ENCODE measurements around the gene NAV2.

NAV2 gene

DNA sequence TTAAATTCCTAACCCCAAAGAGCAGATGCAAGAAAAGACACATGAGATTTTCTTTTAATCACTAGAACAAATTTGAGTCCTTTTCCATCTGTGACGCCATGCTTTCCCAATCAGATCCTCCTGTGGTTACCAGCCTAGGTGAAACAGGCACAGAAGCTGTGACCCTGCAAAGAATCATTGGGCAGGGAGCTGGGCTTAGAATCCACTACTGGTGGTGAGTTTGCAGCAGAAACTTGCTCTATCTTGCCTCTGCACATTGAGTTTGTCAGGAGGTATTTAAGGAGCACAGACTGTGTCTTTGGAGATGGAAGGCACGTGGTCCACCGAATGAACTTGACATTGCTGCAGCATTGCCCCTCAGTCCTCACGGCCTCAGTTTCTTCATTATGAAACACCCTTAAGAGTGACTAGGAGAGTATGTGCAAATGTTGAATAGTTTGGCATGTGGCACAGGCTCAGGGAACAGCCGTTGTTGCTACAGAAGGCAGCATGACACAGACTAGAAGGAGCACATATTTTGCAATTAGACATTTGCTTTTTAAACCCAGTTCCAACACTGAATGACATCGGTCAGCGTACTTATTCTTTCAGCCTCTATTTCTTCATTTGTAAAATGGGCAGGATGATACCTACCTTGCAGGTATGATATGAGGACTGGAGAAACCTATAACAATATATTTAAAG lies 320.1 kb downstream of the NAV2 start:
- DNase-seq: no peak

DNA sequence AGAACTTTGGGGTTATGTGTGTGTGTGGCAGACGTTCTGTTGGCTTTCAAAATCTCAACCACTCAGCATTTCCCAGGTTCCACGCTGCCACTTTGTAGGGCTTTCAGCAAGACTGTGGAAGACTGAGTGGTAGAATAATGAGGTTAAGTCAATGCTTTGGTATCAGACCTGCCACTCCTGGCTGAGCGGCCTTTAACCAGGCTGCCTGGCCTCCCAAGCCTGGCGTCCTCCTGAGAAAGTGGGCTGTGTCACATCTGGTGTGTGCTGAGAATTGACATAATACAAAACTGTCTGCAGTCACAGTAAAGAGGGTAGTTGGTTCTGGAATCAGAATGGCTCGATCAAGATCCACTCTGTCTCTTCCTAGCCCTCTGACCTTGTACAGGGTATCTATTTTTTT lies 321.2 kb downstream of the NAV2 start:
- DNase-seq: no peak

DNA sequence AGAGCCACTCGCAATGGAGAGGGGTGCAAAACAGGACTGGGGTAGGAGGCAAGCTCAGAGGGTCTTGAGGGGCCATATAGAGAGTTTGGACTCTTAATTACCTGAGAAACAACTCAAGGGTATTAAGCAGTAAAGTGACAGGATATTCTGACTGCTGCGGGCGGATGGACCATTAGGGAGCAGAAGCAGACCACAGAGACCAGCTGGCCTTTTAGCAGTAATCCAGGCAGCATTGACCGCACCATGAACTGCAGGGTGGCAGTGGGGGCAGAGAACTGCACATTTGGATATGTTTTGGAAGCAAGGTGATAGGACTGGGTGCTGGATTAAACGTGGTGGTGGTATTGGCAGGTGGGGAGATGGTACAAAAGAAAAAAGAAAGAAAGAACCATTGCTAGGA lies 322.3 kb downstream of the NAV2 start:
- no peak for DNase-seq

DNA sequence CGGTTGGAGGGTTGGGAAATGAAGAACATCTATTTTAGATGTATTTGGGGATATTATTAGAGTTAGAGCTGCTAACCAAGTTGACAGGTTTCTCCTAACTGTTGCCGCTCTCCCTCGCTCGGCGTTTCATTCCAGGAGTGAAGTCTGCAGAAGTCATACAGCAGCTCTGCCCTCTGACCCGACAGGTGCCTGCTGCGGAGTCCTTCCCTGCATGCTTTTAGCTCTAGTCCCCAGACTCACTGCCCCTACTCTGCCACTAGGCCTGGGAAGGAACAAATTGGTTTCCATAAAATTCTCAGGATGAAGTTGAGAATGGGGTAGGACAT lies 322.7 kb downstream of the NAV2 start:
- DNase-seq: no peak

DNA sequence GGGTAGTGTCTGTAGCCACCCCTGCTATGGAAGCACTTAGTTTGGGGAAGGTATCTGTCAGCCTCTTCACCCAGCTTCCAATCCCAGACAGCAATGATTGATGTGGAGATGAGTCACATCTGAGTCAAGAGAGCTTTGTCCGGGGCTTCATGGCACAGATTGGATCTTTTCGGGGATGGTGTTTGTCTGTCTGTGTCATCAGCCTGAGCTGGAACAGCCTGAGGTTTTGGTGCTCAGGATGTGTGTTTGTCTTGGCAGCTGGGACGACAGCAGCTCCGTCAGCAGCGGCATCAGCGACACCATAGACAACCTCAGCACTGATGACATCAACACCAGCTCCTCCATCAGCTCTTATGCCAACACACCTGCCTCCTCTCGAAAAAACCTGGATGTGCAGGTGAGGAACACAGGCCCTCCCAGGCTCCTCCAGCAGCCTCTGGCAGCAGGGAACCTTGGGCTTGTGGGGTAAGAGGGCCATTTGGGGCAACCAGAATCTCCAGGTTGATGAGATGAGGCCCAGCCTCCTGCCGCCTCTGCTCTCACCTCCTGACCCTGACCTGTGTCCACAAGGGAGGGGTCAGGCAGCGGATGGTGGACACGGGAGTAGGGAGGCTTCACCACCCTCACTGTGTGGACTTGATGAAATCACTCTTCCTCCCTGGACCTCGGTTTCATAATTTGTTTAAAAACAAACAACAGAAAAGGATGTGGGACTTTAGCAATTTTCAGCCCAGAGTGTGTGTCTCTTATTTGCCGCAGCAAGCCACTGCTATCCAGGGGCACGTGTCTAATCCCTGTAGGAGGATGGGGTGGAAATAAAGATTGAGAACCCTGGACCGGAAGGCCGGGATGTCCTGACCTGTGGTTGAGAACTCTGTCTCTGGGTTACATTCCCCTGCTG lies 323.3 kb downstream of the NAV2 start:
- DNase-seq: no peak

DNA sequence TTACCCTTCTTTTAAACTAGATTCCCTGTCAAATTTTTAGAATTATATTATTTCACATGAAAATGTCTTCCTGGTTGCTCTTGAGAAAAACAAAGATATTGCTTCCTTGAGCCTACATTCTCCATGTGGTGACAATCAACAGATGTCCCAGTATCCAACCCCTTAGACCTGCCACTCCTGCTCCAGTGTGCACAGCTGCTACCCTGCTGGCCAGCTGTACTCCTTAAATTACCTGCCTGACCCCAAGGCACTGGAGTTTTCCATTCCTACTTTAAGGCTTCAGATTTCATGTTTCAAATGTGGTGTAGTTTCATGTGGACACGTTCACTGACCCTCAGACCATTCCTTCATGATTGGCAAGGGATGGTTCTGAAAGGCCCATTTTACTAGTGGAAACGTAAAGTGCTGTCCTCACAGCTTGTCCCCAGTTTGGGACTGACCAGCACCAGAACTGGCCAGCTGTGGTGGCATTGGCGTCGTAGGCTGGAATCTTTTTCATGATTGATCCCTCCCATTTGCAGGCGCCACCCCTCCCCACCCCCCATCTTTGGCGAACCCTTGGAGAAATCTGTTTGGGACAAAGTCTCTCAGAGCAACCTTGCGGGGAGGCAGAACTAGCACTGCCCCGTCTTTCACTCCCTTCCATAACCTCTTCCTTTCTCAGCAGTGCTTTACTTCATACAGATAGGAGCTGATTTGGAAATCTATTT lies 324.1 kb downstream of the NAV2 start:
- DNase-seq: no peak

DNA sequence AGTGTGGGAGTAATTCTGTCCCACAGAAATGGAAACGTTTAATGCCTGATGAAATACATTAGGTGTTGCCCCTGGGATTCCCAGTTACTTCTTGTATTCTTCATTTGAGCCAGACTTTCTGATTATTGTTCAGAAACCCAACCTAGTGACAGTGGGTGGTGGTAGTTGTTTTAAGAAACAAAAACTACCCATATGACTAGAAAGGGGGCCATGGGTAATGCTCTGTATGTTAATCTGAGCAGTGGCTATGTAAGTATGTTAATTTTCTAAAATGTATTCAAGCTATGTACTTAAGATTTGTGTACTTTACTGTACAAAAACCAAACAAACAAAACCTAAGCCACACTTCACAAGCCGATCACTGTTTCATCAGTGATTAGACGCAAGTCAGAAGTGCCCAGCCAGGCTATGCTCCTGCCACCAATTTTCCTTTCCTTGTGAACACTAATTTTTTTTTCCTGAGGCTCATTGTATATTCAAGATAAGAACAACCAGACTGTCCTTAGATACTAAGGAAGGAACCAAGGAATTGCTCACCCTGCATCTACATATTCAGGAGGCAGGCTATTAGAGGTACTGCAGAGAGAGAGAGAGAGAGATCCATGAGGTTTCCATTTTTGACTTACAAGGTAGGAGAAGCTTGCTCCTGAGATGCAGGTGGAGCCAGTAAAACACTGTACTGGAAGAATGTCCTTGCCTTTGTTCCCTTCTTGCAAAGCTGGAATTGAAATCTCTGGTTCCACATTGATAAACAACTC lies 324.9 kb downstream of the NAV2 start:
- DNase-seq: no peak

DNA sequence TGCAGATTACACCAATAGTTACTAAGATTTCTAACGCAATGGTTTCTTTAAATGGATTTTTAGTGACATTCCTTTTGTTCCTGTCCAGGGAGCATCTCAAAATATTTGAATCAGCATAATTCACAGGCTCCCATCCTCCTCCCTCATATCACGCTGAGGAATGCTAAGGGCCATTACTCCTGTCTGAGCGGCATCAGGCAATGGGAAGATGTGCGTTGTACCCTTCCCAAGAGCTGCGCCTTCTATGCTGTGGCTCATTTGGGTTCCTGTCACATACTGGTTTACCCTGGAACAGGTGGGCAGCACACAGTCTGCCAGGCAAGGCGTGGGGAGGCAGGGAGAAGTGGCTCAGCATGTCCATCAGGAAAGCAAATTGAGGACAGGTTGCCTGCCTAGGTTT lies 325.8 kb downstream of the NAV2 start:
- DNase-seq: no peak

DNA sequence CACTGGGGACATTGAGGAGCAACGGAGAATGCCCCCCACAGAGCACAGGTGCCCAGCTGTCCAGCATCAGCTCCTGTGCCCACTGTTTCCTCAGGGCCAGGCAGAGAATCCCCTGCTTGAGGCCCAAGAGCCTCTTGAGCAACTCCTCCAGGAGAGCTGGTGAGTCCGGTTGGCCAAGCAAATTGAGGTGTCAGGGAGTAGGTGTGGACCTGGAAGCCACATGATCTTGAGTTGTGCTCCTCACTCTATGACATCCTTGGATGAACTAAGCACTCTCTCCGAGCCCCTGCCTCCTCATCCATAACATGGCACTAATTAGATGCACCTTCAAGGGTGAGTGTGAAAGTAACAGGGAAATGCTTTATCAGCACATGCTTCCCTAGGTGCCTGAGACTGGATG lies 326.3 kb downstream of the NAV2 start:
- DNase-seq: no peak

DNA sequence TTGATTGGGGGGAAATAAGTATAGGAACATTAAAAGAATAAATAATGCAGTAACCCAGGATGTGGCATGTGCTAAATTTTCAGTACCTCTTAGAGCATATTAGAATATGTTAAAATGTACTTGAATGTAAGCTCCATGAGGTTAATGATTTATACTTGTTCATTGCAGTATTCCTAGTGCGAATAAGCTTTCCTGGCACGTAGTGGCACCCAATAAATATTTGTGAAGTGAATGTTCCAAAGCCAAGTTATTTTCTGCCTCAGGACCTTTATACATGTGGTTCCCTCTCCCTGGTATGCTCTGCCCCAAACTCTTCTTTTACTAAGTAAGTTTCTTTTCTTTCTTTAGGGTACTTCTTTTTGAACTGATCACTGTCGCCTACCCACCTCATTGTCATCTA lies 328.9 kb downstream of the NAV2 start:
- DNase-seq: no peak

DNA sequence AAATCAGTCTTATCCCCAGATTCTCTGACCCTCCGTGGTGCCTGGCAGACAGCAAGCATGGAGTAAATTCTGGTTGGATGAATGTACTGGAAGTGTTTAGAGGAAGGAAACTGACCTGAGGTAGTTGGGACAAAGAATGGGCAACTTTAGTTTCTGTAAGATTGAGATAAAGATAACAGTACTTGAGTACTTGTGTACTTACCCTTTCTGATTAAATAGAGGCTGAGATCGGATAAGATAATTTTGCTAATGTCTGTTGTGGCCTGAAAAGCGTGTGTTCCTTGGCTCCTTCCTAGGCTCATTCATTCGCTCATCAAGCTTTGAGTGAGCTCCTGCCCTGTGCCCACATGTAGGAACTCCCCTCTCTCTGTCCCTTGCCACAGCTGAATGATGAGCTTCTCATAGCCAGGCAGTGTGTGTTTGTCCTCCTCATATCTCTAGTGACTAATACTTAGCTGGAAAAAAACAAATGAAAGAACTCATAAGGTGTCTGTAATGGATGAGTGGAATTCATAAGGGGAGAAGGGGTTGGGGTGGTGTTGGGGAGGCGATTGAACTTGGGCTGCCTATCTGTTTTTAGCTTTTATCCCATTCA lies 329.5 kb downstream of the NAV2 start:
- DNase-seq: no peak

DNA sequence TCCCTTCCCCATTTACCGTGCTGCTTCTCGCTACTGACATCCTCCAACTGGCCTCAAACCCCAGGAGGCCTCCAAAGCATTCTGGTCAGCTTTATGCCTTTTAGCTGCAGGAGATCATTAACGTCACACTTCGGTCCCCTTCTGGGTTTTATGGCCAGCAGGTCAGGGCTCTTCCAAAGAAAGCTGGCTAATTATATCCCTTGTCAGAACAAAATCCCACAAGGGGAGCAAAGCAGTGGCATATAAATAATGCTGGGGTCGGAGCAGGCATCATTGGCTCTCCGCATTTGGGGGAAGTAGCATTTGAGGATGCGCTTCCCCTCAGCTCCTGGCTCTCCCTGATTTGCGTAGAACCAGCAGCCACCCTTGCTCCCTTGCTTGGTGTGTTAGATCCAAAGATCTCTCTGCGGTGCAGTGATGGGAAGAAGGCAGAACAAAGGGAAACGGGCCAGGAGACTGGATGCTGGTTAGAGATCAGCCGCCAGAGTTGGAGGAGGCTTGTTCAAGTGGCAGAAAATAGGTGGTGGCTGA lies 330.2 kb downstream of the NAV2 start:
- no peak for DNase-seq

DNA sequence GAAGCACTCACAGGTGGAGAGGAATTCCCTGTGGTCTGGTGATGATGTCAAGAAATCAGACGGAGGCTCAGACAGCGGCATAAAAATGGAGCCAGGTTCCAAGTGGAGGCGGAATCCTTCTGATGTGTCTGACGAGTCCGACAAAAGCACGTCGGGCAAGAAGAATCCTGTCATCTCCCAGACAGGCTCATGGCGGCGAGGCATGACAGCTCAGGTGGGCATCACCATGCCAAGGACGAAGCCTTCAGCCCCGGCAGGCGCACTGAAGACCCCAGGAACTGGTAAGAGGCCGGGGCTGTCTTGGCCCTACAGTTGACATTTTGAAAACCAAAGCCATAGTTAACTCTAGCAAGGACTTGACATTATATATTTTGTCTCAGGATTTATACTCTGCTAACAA lies 331.4 kb downstream of the NAV2 start:
- no peak for DNase-seq

DNA sequence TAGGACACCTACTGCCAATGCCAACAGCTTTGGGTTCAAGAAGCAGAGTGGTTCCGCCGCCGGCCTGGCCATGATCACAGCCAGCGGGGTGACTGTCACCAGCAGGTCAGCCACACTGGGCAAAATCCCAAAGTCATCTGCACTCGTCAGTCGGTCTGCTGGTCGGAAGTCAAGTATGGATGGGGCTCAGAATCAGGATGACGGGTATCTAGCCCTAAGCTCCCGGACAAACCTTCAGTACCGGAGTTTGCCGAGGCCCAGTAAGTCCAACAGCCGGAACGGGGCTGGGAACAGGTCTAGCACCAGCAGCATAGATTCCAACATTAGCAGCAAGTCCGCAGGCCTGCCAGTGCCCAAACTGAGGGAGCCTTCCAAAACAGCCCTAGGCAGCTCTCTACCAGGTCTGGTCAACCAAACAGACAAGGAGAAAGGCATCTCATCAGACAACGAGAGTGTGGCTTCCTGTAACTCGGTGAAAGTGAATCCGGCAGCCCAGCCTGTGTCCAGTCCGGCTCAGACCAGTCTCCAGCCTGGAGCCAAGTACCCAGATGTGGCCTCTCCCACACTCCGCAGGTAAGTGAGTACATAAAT lies 332.6 kb downstream of the NAV2 start:
- no peak for DNase-seq

DNA sequence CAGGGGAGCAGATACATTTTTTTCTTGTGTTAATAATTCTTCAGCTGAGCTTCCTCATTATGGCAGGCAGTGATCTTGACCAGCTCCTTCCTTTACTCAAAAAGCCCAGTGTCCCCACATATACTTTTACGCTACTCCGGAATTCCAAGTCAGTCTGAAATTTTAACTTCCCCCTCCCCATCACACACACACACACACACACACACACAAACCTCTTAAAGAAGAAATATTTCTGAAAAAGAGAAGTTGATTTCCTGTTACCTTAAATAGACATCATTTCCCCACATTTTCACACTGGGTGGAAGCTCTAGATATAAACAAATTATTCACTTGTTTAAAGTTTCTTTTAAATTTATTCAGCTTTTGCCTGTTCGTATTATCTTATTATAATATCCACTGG lies 333.8 kb downstream of the NAV2 start:
- DNase-seq: no peak

DNA sequence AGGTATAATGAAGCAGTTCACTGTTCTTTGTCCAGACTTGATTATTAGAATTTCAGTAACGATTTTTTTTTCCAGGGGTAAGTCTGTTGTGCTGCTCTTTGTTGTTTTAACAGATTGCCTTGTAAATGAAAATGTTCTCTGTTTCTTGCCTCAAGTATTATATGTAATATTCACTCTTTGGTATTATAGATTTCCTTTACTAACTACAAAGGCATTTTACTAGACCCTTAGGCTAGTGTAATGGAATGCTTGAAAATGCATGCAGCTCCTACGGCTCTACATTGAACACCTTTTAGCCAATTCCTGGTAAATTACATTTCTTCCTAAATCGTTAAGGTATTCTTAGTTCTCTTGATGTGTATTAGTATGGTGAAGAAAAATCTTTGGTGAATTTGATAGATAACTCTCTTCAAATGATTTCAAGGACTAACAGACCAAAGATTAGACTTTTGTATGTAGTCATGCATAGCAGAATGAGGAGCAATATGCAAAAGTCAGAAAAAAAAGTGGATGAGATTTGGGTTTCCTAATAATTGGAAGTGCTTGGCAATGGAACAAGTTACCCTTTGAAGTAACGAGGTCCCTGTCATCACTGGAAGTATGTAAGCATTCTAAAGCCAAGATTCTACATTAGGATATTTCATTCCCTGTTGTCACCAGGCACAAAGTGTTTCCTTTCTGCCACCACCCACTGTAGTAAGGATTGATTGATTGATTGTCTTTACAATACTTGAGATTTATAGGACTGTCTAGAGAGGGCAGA lies 334.6 kb downstream of the NAV2 start:
- DNase-seq: no peak

DNA sequence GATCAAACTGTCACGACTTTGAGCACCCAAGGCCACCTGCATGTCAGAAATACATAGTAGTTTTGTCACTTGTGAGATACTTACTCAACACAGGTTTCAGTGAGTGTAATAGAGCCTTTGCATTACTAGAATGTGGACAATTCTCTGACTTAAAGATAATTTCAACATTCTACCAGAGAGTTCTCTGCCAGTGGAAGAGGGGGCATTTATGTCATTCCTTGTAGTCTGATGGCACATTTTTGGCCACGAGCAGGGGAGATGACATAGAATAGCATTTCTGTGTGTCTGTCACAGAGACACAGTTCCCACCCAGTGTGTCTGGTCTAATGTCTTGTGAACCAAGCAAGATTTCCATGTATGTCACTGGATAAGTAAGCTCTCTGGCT lies 335.1 kb downstream of the NAV2 start:
- DNase-seq: no peak

DNA sequence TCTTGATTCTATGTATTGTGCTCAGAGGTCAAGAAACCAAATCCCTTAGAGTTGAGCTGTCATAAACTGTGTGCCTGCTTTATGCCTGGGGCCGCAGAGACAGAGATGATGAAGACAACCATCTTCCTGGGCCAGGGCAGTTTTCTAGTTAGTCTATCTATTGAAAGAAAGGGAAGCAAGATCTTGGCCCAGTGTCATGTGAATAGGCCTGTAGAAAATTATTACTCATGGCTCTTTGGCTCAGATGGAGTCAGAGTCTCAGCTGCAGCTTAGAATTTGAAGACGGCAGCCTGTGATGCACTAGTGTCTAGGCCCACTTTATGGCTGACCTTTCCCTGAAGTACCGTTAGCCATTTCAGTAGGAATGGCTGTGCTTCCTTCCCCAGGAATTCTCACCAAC lies 335.6 kb downstream of the NAV2 start:
- no peak for DNase-seq

DNA sequence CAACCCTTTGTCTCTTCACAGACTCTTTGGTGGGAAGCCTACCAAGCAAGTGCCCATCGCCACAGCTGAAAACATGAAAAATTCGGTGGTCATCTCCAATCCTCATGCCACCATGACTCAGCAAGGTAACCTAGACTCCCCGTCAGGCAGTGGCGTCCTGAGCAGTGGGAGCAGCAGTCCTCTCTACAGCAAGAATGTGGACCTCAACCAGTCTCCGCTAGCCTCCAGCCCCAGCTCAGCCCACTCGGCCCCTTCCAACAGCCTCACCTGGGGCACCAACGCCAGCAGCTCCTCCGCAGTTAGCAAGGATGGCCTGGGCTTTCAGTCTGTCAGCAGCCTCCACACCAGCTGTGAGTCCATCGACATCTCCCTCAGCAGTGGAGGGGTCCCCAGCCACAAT lies 336.1 kb downstream of the NAV2 start:
- DNase-seq: no peak

DNA sequence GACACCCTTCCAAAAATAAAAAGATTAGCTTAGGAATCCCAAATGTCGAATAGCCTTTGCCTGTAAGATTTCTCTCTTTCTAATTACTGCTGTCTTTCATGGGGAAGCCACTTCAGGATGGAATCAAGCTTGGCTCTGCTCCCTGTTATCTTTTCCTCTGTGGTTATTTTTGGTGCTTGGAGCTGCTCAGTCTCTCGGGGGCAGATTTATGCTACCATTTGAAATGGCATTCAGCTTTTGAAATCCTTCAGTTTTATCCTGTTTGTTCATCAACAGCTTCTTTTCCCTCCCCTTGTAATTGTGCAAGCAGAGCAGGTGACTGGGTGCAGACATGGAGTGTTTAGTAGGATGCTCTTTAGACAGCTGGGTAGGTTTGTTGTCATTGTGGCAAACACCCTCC lies 336.6 kb downstream of the NAV2 start:
- DNase-seq: no peak

DNA sequence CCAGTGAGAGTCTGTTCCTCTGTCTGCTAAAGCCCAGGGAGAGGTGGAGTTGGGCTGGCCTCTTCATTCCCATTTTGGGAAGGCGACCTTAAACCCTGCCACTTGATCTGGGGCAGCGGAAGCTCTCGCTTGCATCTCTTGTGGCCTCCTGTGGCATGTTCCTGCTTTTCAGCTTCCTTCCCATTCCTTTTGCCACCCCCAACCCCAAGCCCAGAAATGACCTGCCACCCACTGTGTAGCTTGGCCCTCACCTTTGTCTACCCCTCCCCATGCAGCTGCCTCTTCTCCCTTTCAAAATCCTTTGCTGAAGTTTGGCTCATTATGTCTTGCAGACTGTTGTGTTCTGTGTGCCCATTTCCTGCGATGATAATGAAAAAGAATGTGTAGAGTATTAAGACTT lies 337.4 kb downstream of the NAV2 start:
- DNase-seq: no peak

All from midbrain (tissue), 1 donor.